Measurements from ENCODE around the gene SLC22A17. TPM values are rescaled to one million over a fixed set of nuclear protein-coding genes. Genes with fewer than 3 reads are reported as not detected.
"Not testable (repeated sequence)": the region's sequence is repeated elsewhere in the genome, so short reads cannot be mapped to it uniquely, and the experiment has no call there.

The SLC22A17 gene
- polyA plus RNA-seq, 1 donor from 2014 or later, result 182 TPM

DNA sequence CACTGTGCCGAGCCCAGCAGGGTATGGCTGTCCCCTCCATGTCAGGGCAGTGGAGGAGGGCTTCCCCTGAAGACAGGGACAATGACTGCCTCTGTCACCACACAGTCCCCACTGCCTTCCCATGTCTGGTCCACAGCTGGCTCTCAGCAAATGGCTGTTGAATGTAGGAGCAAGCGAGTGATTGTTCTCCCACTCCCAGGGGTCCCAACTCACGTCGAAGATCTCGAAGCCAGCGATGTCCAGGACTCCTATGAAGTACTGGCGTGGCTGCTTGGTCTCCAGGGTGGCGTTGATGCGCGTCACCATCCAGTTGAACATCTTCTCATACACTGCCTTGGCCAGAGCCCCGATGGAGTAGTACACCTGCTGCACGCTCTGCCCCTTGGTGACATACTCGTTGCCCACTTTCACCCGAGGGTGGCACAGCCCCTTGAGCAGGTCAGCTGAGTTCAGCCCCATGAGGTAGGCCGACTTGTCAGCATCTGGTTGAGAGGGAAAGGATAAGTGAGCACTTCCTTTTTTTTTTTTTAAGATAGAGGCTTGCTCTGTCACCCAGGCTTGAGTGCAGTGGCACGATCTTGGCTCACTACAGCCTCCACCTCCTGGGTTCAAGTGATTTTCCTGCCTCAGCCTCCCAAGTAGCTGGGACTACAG, 47.9 kb upstream of the SLC22A17 start:
- H3K4me2 ChIP-seq (ENCODE audit: low read length); H3K4me3 ChIP-seq (ENCODE audit: low read length); H3K79me2 ChIP-seq (replicated peaks; ENCODE audit: insufficient read depth, low read length); H3K27me3 ChIP-seq (ENCODE audit: insufficient read depth, low read depth, low read length); H4K20me1 ChIP-seq (ENCODE audit: insufficient read depth); H2AFZ ChIP-seq (ENCODE audit: low read depth, low read length); H3K9me3 ChIP-seq (ENCODE audit: low read length); H3K9ac ChIP-seq (ENCODE audit: low read length); H3K9me2 ChIP-seq (ENCODE audit: insufficient read depth, low read length); H3K27ac ChIP-seq (ENCODE audit: low read length); H3F3A ChIP-seq (ENCODE audit: insufficient read depth, low read length, poor library complexity, severe bottlenecking); H3K36me3 ChIP-seq (ENCODE audit: insufficient read depth, low read length): not testable (repeated sequence)

DNA sequence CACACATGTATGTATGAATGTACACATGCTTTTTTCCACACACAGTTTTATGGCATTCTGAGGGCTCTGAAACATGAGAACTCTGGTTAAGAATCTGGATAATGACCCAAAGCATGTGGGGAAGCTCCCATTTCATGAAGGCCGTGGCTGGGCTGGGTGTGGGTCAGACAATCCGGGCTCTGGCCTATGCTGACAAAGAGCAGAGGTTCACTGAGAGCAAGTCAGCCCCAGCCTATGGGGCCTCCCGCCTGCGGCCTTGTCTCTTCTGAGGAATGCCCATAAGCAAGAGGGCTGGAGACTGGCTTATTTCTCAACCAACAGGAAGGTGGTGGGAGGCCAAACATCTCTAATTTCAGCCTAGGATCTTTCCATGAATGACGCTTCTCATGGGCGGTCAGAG, 46.9 kb upstream of the SLC22A17 start:
- H3K4me2 ChIP-seq (ENCODE audit: low read length), result no peak overlapping the region
- H3K79me2 ChIP-seq (replicated peaks; ENCODE audit: insufficient read depth, low read length), result no peaks in the 10 kb centered on the region
- no peaks in the 10 kb centered on the region for H3K27me3 ChIP-seq (ENCODE audit: insufficient read depth, low read depth, low read length)
- H3K9me3 ChIP-seq (ENCODE audit: low read length), result no peaks in the 10 kb centered on the region
- no peak overlapping the region for H3K9ac ChIP-seq (ENCODE audit: low read length)
- no peak overlapping the region for H3K27ac ChIP-seq (ENCODE audit: low read length)
- no peaks in the 10 kb centered on the region for H3F3A ChIP-seq (ENCODE audit: insufficient read depth, low read length, poor library complexity, severe bottlenecking)
- no peaks in the 10 kb centered on the region for H4K20me1 ChIP-seq (ENCODE audit: insufficient read depth)
- H3K9me2 ChIP-seq (ENCODE audit: insufficient read depth, low read length), result no peaks in the 10 kb centered on the region
- TF ChIP-seq POLR2AphosphoS5 (IDR thresholded peaks at IDR 0.05) (no peak), EZH2 (IDR thresholded peaks at IDR 0.05; ENCODE audit: borderline replicate concordance, insufficient read depth, low read length, poor library complexity, severe bottlenecking) (no peak), RAD21 (conservative IDR thresholded peaks at IDR 0.05) (no peak), TAF1 (IDR thresholded peaks at IDR 0.05; ENCODE audit: low read depth) (no peak), EP300 (conservative IDR thresholded peaks at IDR 0.05; ENCODE audit: poor library complexity, severe bottlenecking) (no peak), MXI1 (conservative IDR thresholded peaks at IDR 0.05; ENCODE audit: poor library complexity, severe bottlenecking) (no peak), SMC3 (conservative IDR thresholded peaks at IDR 0.05; ENCODE audit: poor library complexity) (no peak)
- TF ChIP-seq, protein P1, sequence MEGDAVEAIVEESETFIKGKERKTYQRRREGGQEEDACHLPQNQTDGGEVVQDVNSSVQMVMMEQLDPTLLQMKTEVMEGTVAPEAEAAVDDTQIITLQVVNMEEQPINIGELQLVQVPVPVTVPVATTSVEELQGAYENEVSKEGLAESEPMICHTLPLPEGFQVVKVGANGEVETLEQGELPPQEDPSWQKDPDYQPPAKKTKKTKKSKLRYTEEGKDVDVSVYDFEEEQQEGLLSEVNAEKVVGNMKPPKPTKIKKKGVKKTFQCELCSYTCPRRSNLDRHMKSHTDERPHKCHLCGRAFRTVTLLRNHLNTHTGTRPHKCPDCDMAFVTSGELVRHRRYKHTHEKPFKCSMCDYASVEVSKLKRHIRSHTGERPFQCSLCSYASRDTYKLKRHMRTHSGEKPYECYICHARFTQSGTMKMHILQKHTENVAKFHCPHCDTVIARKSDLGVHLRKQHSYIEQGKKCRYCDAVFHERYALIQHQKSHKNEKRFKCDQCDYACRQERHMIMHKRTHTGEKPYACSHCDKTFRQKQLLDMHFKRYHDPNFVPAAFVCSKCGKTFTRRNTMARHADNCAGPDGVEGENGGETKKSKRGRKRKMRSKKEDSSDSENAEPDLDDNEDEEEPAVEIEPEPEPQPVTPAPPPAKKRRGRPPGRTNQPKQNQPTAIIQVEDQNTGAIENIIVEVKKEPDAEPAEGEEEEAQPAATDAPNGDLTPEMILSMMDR (IDR thresholded peaks at IDR 0.05; ENCODE audit: poor library complexity, severe bottlenecking), result no peak
- TF ChIP-seq, protein P2, sequence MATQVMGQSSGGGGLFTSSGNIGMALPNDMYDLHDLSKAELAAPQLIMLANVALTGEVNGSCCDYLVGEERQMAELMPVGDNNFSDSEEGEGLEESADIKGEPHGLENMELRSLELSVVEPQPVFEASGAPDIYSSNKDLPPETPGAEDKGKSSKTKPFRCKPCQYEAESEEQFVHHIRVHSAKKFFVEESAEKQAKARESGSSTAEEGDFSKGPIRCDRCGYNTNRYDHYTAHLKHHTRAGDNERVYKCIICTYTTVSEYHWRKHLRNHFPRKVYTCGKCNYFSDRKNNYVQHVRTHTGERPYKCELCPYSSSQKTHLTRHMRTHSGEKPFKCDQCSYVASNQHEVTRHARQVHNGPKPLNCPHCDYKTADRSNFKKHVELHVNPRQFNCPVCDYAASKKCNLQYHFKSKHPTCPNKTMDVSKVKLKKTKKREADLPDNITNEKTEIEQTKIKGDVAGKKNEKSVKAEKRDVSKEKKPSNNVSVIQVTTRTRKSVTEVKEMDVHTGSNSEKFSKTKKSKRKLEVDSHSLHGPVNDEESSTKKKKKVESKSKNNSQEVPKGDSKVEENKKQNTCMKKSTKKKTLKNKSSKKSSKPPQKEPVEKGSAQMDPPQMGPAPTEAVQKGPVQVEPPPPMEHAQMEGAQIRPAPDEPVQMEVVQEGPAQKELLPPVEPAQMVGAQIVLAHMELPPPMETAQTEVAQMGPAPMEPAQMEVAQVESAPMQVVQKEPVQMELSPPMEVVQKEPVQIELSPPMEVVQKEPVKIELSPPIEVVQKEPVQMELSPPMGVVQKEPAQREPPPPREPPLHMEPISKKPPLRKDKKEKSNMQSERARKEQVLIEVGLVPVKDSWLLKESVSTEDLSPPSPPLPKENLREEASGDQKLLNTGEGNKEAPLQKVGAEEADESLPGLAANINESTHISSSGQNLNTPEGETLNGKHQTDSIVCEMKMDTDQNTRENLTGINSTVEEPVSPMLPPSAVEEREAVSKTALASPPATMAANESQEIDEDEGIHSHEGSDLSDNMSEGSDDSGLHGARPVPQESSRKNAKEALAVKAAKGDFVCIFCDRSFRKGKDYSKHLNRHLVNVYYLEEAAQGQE (IDR thresholded peaks at IDR 0.05; ENCODE audit: borderline replicate concordance), result no peak
- no peaks in the 10 kb centered on the region for H3K36me3 ChIP-seq (ENCODE audit: insufficient read depth, low read length)
- H3K4me3 ChIP-seq (ENCODE audit: low read length), result no peak overlapping the region
- H2AFZ ChIP-seq (ENCODE audit: low read depth, low read length), result no peak overlapping the region

GRCh38 chr14:23399136-23399535, 46.4 kb upstream of the SLC22A17 start:
- TF ChIP-seq POLR2AphosphoS5 (IDR thresholded peaks at IDR 0.05) (no peak), SMC3 (conservative IDR thresholded peaks at IDR 0.05; ENCODE audit: poor library complexity) (no peak), TAF1 (IDR thresholded peaks at IDR 0.05; ENCODE audit: low read depth) (no peak), EZH2 (IDR thresholded peaks at IDR 0.05; ENCODE audit: borderline replicate concordance, insufficient read depth, low read length, poor library complexity, severe bottlenecking) (no peak), EP300 (conservative IDR thresholded peaks at IDR 0.05; ENCODE audit: poor library complexity, severe bottlenecking) (no peak), MXI1 (conservative IDR thresholded peaks at IDR 0.05; ENCODE audit: poor library complexity, severe bottlenecking) (no peak), RAD21 (conservative IDR thresholded peaks at IDR 0.05) (no peak)
- TF ChIP-seq, protein P2 (IDR thresholded peaks at IDR 0.05; ENCODE audit: borderline replicate concordance), result no peak
- TF ChIP-seq, protein P1 (IDR thresholded peaks at IDR 0.05; ENCODE audit: poor library complexity, severe bottlenecking), result no peak
- no peaks in the 10 kb centered on the region for H3K79me2 ChIP-seq (replicated peaks; ENCODE audit: insufficient read depth, low read length)
- H3K9ac ChIP-seq (ENCODE audit: low read length), result no peak overlapping the region
- no peaks in the 10 kb centered on the region for H3K36me3 ChIP-seq (ENCODE audit: insufficient read depth, low read length)
- no peaks in the 10 kb centered on the region for H4K20me1 ChIP-seq (ENCODE audit: insufficient read depth)
- H3K9me2 ChIP-seq (ENCODE audit: insufficient read depth, low read length), result no peaks in the 10 kb centered on the region
- H3K27me3 ChIP-seq (ENCODE audit: insufficient read depth, low read depth, low read length), result no peaks in the 10 kb centered on the region
- H3F3A ChIP-seq (ENCODE audit: insufficient read depth, low read length, poor library complexity, severe bottlenecking), result no peaks in the 10 kb centered on the region
- no peak overlapping the region for H3K27ac ChIP-seq (ENCODE audit: low read length)
- no peak overlapping the region for H2AFZ ChIP-seq (ENCODE audit: low read depth, low read length)
- no peak overlapping the region for H3K4me2 ChIP-seq (ENCODE audit: low read length)
- H3K9me3 ChIP-seq (ENCODE audit: low read length), result no peaks in the 10 kb centered on the region
- no peak overlapping the region for H3K4me3 ChIP-seq (ENCODE audit: low read length)
